K562 (cell line): ENCODE data around the gene ESPL1. TPM values are rescaled to one million over a fixed set of nuclear protein-coding genes. Genes with fewer than 3 reads are reported as not detected.

ENCODE experiments used
- BMI1 ChIP-seq: fragments of 150-350 bp; IDR thresholded peaks from 2 replicates; pipeline ENCODE4 v1.6.1; 2014; ENCODE audit warnings: low read length
- KLF16 ChIP-seq: IDR thresholded peaks from 2 replicates; pipeline ENCODE4 v1.6.1; 2016; ENCODE audit warnings: antibody characterized with exemption
- L3MBTL2 ChIP-seq: fragments of 450-650 bp; IDR thresholded peaks from 2 replicates; pipeline ENCODE4 v1.6.1; 2016; ENCODE audit warnings: mild to moderate bottlenecking, moderate library complexity
- MBD2 ChIP-seq: sonication (generic); IDR thresholded peaks from 2 replicates; pipeline ENCODE4 v1.6.1; 2016; ENCODE audit warnings: low read depth, borderline replicate concordance
- NRF1 ChIP-seq, 2 experiments: fragments of 450-650 bp; IDR thresholded peaks in 1 of 2; conservative IDR thresholded peaks in 1 of 2; 2 replicates each; pipeline ENCODE4 v1.6.1; 2014; ENCODE audit warnings: mild to moderate bottlenecking in 2 of 2
- PHF20 ChIP-seq: fragments of 450-650 bp; IDR thresholded peaks from 2 replicates; pipeline ENCODE4 v1.6.1; 2018; ENCODE audit not compliant: partially characterized antibody
- RCOR1 ChIP-seq, 2 experiments: IDR thresholded peaks; 2 replicates each; pipeline ENCODE4 v1.6.1; 2012; ENCODE audit warnings: low read depth in 2 of 2, low read length in 2 of 2, borderline replicate concordance in 1 of 2, improper control_type of control experiment in 1 of 2
- RREB1 ChIP-seq: fragments of 250-450 bp; sonication (Bioruptor Pico); IDR thresholded peaks from 2 replicates; pipeline ENCODE4 v1.4.0; 2020
- SOX6 ChIP-seq: fragments of 450-650 bp; IDR thresholded peaks from 2 replicates; pipeline ENCODE4 v1.6.1; 2014; ENCODE audit warnings: mild to moderate bottlenecking
- ZNF143 ChIP-seq: sonication (generic); formaldehyde crosslinking; IDR thresholded peaks from 2 replicates; pipeline ENCODE4 v1.9.0; 2022; ENCODE audit warnings: mild to moderate bottlenecking, missing genetic modification reagents
- ZNF511 ChIP-seq: sonication (generic); formaldehyde crosslinking; IDR thresholded peaks from 2 replicates; pipeline ENCODE4 v1.8.0; 2022; ENCODE audit warnings: mild to moderate bottlenecking, missing genetic modification reagents
- ZNF584 ChIP-seq: fragments of 200-800 bp; sonication (Bioruptor generic); IDR thresholded peaks from 2 replicates; pipeline ENCODE4 v1.6.1; 2016; ENCODE audit warnings: low read depth, mild to moderate bottlenecking, missing genetic modification characterization, missing compliant biosample characterization
- polyA plus RNA-seq, 8 experiments: library from polyadenylated mRNA; depleted of rRNA in 4 of 8; stranded (reverse) in 5 of 8; unstranded in 3 of 8; fragments of >200 nt; fragmentation: Nextera tagmentation in 2 of 8; fragmentation: Illumina TruSeq in 1 of 8; extraction: Ambion mirVana in 2 of 8; extraction: Trizol in 1 of 8; gene quantifications; 2 replicates each; pipeline versions ENCODE4 v1.2.1 to v1.2.3, GENCODE V29; 2011 to 2014; ENCODE audit warnings: inconsistent platforms in 1 of 8, missing spikeins in 1 of 8
- total RNA-seq, 7 experiments: library from RNA; depleted of rRNA in 6 of 7; stranded (reverse); fragments of >200 nt in 6 of 7; fragmentation: Illumina TruSeq in 2 of 7; extraction: Trizol in 2 of 7; gene quantifications; 2 replicates each; pipeline versions ENCODE4 v1.2.1 to v1.2.3, GENCODE V29; 2011 to 2021; ENCODE audit warnings: low replicate concordance in 1 of 7
- TF ChIP-seq, protein P1 (sequence below): fragments of 250-450 bp; sonication (Bioruptor Pico); IDR thresholded peaks from 2 replicates; pipeline ENCODE4 v1.8.0; 2021; ENCODE audit warnings: borderline replicate concordance, mild to moderate bottlenecking, moderate library complexity; ENCODE audit not compliant: poor library complexity, severe bottlenecking
- TF ChIP-seq, protein P2 (sequence below): IDR thresholded peaks from 3 replicates; pipeline ENCODE4 v1.6.1; 2011; ENCODE audit warnings: borderline replicate concordance, mild to moderate bottlenecking; ENCODE audit not compliant: insufficient read length, insufficient read depth
- TF ChIP-seq, protein P3 (sequence below): fragments of 450-650 bp; IDR thresholded peaks from 2 replicates; pipeline ENCODE4 v1.6.1; 2016

The ESPL1 gene
- total and polyA plus RNA-seq, 9 of the 15 experiments (the other 6 are each of a cell fraction or from before 2014, with no cell fraction given): 1.2 to 55.0 (median 18.7) TPM

- peak; percentile 63; the same call in 1 of the 2 replicates for TF ChIP-seq RREB1 (CRISPR knock-in tag)
- TF ChIP-seq KLF16: peak; percentile 59
- TF ChIP-seq ZNF511 (CRISPR knock-in tag): peak; percentile 26; the same call in 1 of the 2 replicates
- TF ChIP-seq, protein P1, sequence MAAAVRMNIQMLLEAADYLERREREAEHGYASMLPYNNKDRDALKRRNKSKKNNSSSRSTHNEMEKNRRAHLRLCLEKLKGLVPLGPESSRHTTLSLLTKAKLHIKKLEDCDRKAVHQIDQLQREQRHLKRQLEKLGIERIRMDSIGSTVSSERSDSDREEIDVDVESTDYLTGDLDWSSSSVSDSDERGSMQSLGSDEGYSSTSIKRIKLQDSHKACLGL: peak; percentile 49
- TF ChIP-seq, protein P2, sequence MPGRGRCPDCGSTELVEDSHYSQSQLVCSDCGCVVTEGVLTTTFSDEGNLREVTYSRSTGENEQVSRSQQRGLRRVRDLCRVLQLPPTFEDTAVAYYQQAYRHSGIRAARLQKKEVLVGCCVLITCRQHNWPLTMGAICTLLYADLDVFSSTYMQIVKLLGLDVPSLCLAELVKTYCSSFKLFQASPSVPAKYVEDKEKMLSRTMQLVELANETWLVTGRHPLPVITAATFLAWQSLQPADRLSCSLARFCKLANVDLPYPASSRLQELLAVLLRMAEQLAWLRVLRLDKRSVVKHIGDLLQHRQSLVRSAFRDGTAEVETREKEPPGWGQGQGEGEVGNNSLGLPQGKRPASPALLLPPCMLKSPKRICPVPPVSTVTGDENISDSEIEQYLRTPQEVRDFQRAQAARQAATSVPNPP: no peak
- TF ChIP-seq PHF20: peak; percentile 12
- TF ChIP-seq MBD2: no peak
- 0 out of 2 replicates have a peak, but pooled peaks have one; percentile 20 for TF ChIP-seq ZNF143 (CRISPR knock-in tag)
- peak in 1 of 2 experiments; percentile 28; a peak in 1 of 4 replicates for TF ChIP-seq RCOR1 (IDR thresholded peaks at IDR 0.05; ENCODE audit: borderline replicate concordance in 1 of 2, low read depth in 2 of 2, low read length in 2 of 2)
- TF ChIP-seq ZNF584 (CRISPR knock-in tag): no peak; the same call in 1 of the 2 replicates
- TF ChIP-seq NRF1 (conservative IDR thresholded peaks at IDR 0.05 in 1 of 2, IDR thresholded peaks at IDR 0.05 in 1 of 2): peak; percentile 67 to 73
- TF ChIP-seq BMI1: no peak
- peak; percentile 94 for TF ChIP-seq L3MBTL2
- TF ChIP-seq, protein P3, sequence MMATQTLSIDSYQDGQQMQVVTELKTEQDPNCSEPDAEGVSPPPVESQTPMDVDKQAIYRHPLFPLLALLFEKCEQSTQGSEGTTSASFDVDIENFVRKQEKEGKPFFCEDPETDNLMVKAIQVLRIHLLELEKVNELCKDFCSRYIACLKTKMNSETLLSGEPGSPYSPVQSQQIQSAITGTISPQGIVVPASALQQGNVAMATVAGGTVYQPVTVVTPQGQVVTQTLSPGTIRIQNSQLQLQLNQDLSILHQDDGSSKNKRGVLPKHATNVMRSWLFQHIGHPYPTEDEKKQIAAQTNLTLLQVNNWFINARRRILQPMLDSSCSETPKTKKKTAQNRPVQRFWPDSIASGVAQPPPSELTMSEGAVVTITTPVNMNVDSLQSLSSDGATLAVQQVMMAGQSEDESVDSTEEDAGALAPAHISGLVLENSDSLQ: no peak
- peak; percentile 11; the same call in 1 of the 2 replicates for TF ChIP-seq SOX6
Observed at GRCh38 chr12:53324779-53325510, 56.8 kb downstream of the ESPL1 start (continued).
